GM12878 (cell line): ENCODE data around the gene SARDH. TPM values are rescaled to one million over a fixed set of nuclear protein-coding genes. Genes with fewer than 3 reads are reported as not detected.

ENCODE experiments used
- ATAC-seq: fragments of 200-7000 bp; cut with Tn5 transposase; 3 replicates; pipeline ENCODE4 v1.9.1; 2020; ENCODE audit warnings: mild to moderate bottlenecking, moderate library complexity
- BruUV-seq: library from RNA; stranded (reverse); fragments of 400-500 nt; replicated peaks from 2 replicates; lab custom pipeline; 2021; lab: Mats Ljungman, UMichigan
- CTCF ChIA-PET: fragments of 300-600 bp; sonication (Branson Sonifier 250); formaldehyde crosslinking; extraction: SDS; loops from one replicate; lab custom pipeline; 2021; ENCODE audit warnings: inconsistent platforms; lab: Yijun Ruan, JAX
- POLR2A ChIA-PET: fragments of 350-600 bp; formaldehyde crosslinking; extraction: SDS; loops from one replicate; lab custom pipeline; 2021; ENCODE audit warnings: inconsistent platforms; lab: Charles Lee
- RAD21 ChIA-PET: fragments of 300-600 bp; sonication (Branson Sonifier 250); formaldehyde crosslinking; loops from one replicate; lab custom pipeline; 2023; ENCODE audit warnings: antibody characterized with exemption; ENCODE audit not compliant: unreplicated experiment; lab: Charles Lee
- SMC1A ChIA-PET: fragments of 300-600 bp; sonication (Branson Sonifier 250); formaldehyde crosslinking; loops from one replicate; lab custom pipeline; 2023; ENCODE audit not compliant: unreplicated experiment, uncharacterized antibody; lab: Charles Lee
- DNase-seq: peaks from one replicate; pipeline ENCODE4 v3.0.0-alpha.2; 2011; ENCODE audit warnings: low read depth, low spot score
- FAIRE-seq: peaks from 3 replicates; lab custom pipeline; 2011; peaks lifted over from hg19 to GRCh38; lab: Jason Lieb, UNC
- H2AFZ ChIP-seq: 2 replicates; pipeline ENCODE4 v1.6.0; 2011; ENCODE audit warnings: low read depth, low read length, control low read depth; ENCODE audit not compliant: control insufficient read depth
- H3K27ac ChIP-seq: 2 replicates; pipeline ENCODE4 v1.5.1; 2011; ENCODE audit warnings: control low read depth; ENCODE audit not compliant: control insufficient read depth, insufficient read depth
- H3K27me3 ChIP-seq, 2 experiments: replicated peaks in 1 of 2; 2 replicates each; pipeline versions ENCODE4 v1.6.0 to v1.6.1; 2011; ENCODE audit warnings: low read length in 1 of 2; ENCODE audit not compliant: control insufficient read depth in 2 of 2, insufficient read depth in 2 of 2
- H3K36me3 ChIP-seq, 2 experiments: 2 replicates each; pipeline ENCODE4 v1.5.1; 2011; ENCODE audit warnings: low read length in 1 of 2; ENCODE audit not compliant: control insufficient read depth in 2 of 2, insufficient read depth in 2 of 2
- H3K4me1 ChIP-seq: 2 replicates; pipeline ENCODE4 v1.6.1; 2011; ENCODE audit warnings: mild to moderate bottlenecking, low read length, moderate library complexity, mixed read lengths; ENCODE audit not compliant: control insufficient read depth, insufficient read depth
- H3K4me2 ChIP-seq: 2 replicates; pipeline ENCODE4 v1.6.0; 2011; ENCODE audit warnings: control low read depth; ENCODE audit not compliant: control insufficient read depth, insufficient read depth
- H3K4me3 ChIP-seq: fragments of 200-600 bp; sonication (generic); 2 replicates; pipeline ENCODE4 v1.5.1; 2016
- H3K79me2 ChIP-seq: 2 replicates; pipeline ENCODE4 v1.6.0; 2011; ENCODE audit warnings: low read length; ENCODE audit not compliant: control insufficient read depth, insufficient read depth
- H3K9ac ChIP-seq: 2 replicates; pipeline ENCODE4 v1.8.0; 2011; ENCODE audit warnings: low read length, control low read depth, mixed read lengths; ENCODE audit not compliant: control insufficient read depth, insufficient read depth
- H3K9me3 ChIP-seq: replicated peaks from 3 replicates; pipeline ENCODE4 v1.5.1; 2011; ENCODE audit warnings: mild to moderate bottlenecking, low read length; ENCODE audit not compliant: control insufficient read depth, insufficient read depth
- H4K20me1 ChIP-seq: 2 replicates; pipeline ENCODE4 v1.6.0; 2011; ENCODE audit not compliant: control insufficient read depth, insufficient read depth
- E2F4 ChIP-seq: IDR thresholded peaks from 2 replicates; pipeline ENCODE4 v1.6.1; 2012; ENCODE audit warnings: low read depth, low read length, improper control_type of control experiment
- E4F1 ChIP-seq: fragments of 450-650 bp; IDR thresholded peaks from 2 replicates; pipeline ENCODE4 v1.6.1; 2018; ENCODE audit warnings: borderline replicate concordance, mild to moderate bottlenecking; ENCODE audit not compliant: partially characterized antibody
- KDM1A ChIP-seq: fragments of 200-600 bp; sonication (generic); IDR thresholded peaks from 2 replicates; pipeline ENCODE4 v1.6.1; 2016; ENCODE audit warnings: borderline replicate concordance
- LARP7 ChIP-seq: fragments of 450-650 bp; IDR thresholded peaks from 2 replicates; pipeline ENCODE4 v1.6.1; 2017; ENCODE audit warnings: mild to moderate bottlenecking
- MEF2B ChIP-seq: fragments of 450-650 bp; IDR thresholded peaks from 2 replicates; pipeline ENCODE4 v1.6.1; 2018; ENCODE audit warnings: mild to moderate bottlenecking, moderate library complexity; ENCODE audit not compliant: partially characterized antibody, poor library complexity, severe bottlenecking
- MYB ChIP-seq: fragments of 150-350 bp; IDR thresholded peaks from 2 replicates; pipeline ENCODE4 v1.6.1; 2014; ENCODE audit warnings: mild to moderate bottlenecking, low read depth, low read length, borderline replicate concordance
- NFYB ChIP-seq: IDR thresholded peaks from 2 replicates; pipeline ENCODE4 v1.6.1; 2011; ENCODE audit warnings: low read depth, mild to moderate bottlenecking, low read length, improper control_type of control experiment, moderate library complexity; ENCODE audit not compliant: insufficient read depth
- PKNOX1 ChIP-seq: fragments of 450-650 bp; IDR thresholded peaks from 2 replicates; pipeline ENCODE4 v1.6.1; 2016; ENCODE audit warnings: mild to moderate bottlenecking
- POLR2A ChIP-seq: IDR thresholded peaks from 2 replicates; pipeline ENCODE4 v1.6.1; 2011; ENCODE audit warnings: low read depth, mild to moderate bottlenecking, low read length
- POLR2AphosphoS5 ChIP-seq: IDR thresholded peaks from 2 replicates; pipeline ENCODE4 v1.6.1; 2011; ENCODE audit warnings: mild to moderate bottlenecking, low read length, inconsistent platforms
- RAD51 ChIP-seq: fragments of 450-650 bp; IDR thresholded peaks from 2 replicates; pipeline ENCODE4 v1.6.1; 2016; ENCODE audit warnings: moderate library complexity, mild to moderate bottlenecking, inconsistent platforms
- SUZ12 ChIP-seq: fragments of 200-600 bp; sonication (generic); IDR thresholded peaks from one replicate; pipeline ENCODE4 v1.6.1; 2018; ENCODE audit warnings: antibody characterized with exemption, mild to moderate bottlenecking; ENCODE audit not compliant: unreplicated experiment
- TARDBP ChIP-seq: IDR thresholded peaks from 2 replicates; pipeline ENCODE4 v1.6.1; 2016; ENCODE audit warnings: borderline replicate concordance
- TCF12 ChIP-seq: IDR thresholded peaks from 2 replicates; pipeline ENCODE4 v1.6.1; 2011; ENCODE audit warnings: low read depth, mild to moderate bottlenecking, low read length
- YBX1 ChIP-seq: fragments of 450-650 bp; IDR thresholded peaks from 2 replicates; pipeline ENCODE4 v1.6.1; 2016; ENCODE audit warnings: antibody characterized with exemption
- ZSCAN29 ChIP-seq: fragments of 450-650 bp; IDR thresholded peaks from 2 replicates; pipeline ENCODE4 v1.6.1; 2017; ENCODE audit warnings: mild to moderate bottlenecking, moderate library complexity
- WGBS: methylation state at CpG from one replicate; pipeline ENCODE4 v1.1.6; 2016; ENCODE audit warnings: low lambda C conversion rate; ENCODE audit not compliant: insufficient replicate concordance, insufficient coverage; ENCODE audit errors: missing lambda C conversion rate; 5-methylcytosine and 5-hydroxymethylcytosine counted together
- in situ Hi-C: fragments of 300-500 bp; cut with MboI; formaldehyde crosslinking; loops from 9 replicates; pipeline ENCODE4 v1.14.3; 2018; ENCODE audit warnings: mixed read lengths
- intact Hi-C: fragments of 100-400 bp; cut with micrococcal nuclease; formaldehyde crosslinking; loops from one replicate; pipeline ENCODE4 v1.14.2; 2022; ENCODE audit not compliant: unreplicated experiment
- polyA plus RNA-seq, 11 experiments: library from polyadenylated mRNA; depleted of rRNA in 4 of 11; unstranded in 6 of 11; stranded (reverse) in 5 of 11; fragments of >200 nt; fragmentation: Nextera tagmentation in 4 of 11; fragmentation: Illumina TruSeq in 1 of 11; extraction: Ambion mirVana in 4 of 11; extraction: Trizol in 1 of 11; gene quantifications; 1 replicate in 1 of 11; 2 replicates in 10 of 11; pipeline versions ENCODE4 v1.2.1 to v1.2.3, GENCODE V29; 2011 to 2016; ENCODE audit warnings: inconsistent platforms in 2 of 11, missing spikeins in 2 of 11, low read depth in 1 of 11
- total RNA-seq, 4 experiments: library from RNA; depleted of rRNA in 3 of 4; stranded (reverse); fragments of >200 nt in 3 of 4; fragmentation: Illumina TruSeq in 1 of 4; extraction: Trizol in 1 of 4; gene quantifications; 2 replicates each; pipeline versions ENCODE4 v1.2.1 to v1.2.3, GENCODE V29; 2013 to 2021
- TF ChIP-seq, protein P1 (sequence below): fragments of 450-650 bp; IDR thresholded peaks from 2 replicates; pipeline ENCODE4 v1.6.1; 2017; ENCODE audit warnings: low read depth, mild to moderate bottlenecking, moderate library complexity

Gene SARDH
- total and polyA plus RNA-seq, 10 of the 15 experiments (the other 5 are each of a cell fraction or from before 2014, with no cell fraction given) = 0.03 to 0.15 (median 0.10) TPM; not detected in 6

DNA sequence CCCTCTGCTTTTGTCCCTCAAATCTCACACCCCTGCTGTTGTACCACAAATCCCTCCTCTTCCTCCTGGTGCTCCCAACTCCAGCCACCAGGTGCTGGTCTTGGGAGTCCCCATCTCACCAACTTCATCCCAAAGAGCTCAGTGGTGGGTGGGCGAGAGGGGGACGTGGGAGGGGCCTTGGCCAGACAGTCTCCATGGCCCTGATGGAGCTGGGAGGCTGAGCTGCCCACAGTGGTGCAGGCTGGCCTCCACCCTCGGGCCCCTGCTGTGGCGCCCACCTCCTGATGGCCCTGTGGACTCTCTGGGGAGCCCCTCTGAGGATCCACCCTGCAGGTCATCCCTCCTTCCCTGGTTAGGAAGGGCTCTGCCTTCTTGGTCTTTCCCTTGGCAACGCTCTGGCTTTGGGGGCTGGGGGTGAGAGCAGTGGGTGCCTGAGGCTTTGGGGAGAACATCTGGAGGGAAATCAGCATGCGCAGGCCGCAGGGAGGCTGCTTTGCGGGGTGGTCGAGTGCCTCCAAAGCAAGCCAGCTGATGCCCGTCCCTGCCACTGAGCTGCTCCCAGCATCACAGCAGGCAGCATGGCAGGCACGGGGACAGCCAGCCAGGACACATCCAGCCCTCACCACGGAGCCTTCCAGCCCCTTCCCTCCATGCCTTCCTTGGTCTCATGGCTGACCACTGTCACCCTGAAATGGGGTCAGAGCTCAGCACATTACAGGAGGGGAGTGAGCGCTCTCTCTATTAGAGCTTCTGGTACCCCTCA is 121.3 kb downstream of the SARDH start:
- ChIA-PET SMC1A (no interaction called here), CTCF (no interaction called here), RAD21 (no interaction called here), POLR2A (no interaction called here)
- ATAC-seq (no peak), DNase-seq (no peak), FAIRE-seq (no peak)
- in situ Hi-C loops = no loop called here
- no peak overlapping the region for H3K9ac ChIP-seq
- H3K36me3 ChIP-seq = no peaks in the 10 kb centered on the region
- no peaks in the 10 kb centered on the region for H4K20me1 ChIP-seq
- H3K4me1 ChIP-seq = peaks cover 6% of the 10 kb centered on the region; the same call in 1 of the 2 replicates
- H2AFZ ChIP-seq = no peak overlapping the region
- no peak overlapping the region for H3K4me2 ChIP-seq
- intact Hi-C loops = no loop called here
- H3K4me3 ChIP-seq = no peak overlapping the region
- H3K79me2 ChIP-seq = no peaks in the 10 kb centered on the region
- peaks cover 0 to 3% of the 10 kb centered on the region in 2 experiments; a peak in 2 of 4 replicates for H3K27me3 ChIP-seq
- BruUV-seq = no TSS peak
- H3K9me3 ChIP-seq = no peaks in the 10 kb centered on the region
- WGBS = 34% methylated on average over 13 of the region's 13 CpGs
- no peak overlapping the region for H3K27ac ChIP-seq
- TF ChIP-seq MYB = no peak
- TF ChIP-seq PKNOX1 = no peak
- TF ChIP-seq RAD51 = no peak
- no peak for TF ChIP-seq ZSCAN29
- no peak for TF ChIP-seq TCF12
- no peak for TF ChIP-seq POLR2AphosphoS5
- TF ChIP-seq LARP7 = no peak
- TF ChIP-seq SUZ12 = no peak
- TF ChIP-seq KDM1A = no peak
- TF ChIP-seq, protein P1, sequence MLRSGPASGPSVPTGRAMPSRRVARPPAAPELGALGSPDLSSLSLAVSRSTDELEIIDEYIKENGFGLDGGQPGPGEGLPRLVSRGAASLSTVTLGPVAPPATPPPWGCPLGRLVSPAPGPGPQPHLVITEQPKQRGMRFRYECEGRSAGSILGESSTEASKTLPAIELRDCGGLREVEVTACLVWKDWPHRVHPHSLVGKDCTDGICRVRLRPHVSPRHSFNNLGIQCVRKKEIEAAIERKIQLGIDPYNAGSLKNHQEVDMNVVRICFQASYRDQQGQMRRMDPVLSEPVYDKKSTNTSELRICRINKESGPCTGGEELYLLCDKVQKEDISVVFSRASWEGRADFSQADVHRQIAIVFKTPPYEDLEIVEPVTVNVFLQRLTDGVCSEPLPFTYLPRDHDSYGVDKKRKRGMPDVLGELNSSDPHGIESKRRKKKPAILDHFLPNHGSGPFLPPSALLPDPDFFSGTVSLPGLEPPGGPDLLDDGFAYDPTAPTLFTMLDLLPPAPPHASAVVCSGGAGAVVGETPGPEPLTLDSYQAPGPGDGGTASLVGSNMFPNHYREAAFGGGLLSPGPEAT = no peak
- no peak for TF ChIP-seq E2F4
- no peak for TF ChIP-seq NFYB
- no peak for TF ChIP-seq POLR2A
- TF ChIP-seq YBX1 = no peak
- no peak for TF ChIP-seq MEF2B
- TF ChIP-seq E4F1 = no peak
- no peak for TF ChIP-seq TARDBP
